Keratinocyte (primary cell): ENCODE results near the gene GHRHR.

Experiments
- CTCF ChIP-seq, 3 experiments: IDR thresholded peaks in 1 of 3; conservative IDR thresholded peaks in 1 of 3; optimal IDR thresholded peaks in 1 of 3; 2 replicates in 2 of 3; 3 replicates in 1 of 3; pipeline versions ENCODE3 to v1.5.1; 2011; ENCODE audit warnings: low read length in 3 of 3, mild to moderate bottlenecking in 3 of 3, moderate library complexity in 2 of 3, control low read depth in 1 of 3, inconsistent platforms in 1 of 3; ENCODE audit not compliant: insufficient read depth in 2 of 3; ENCODE audit errors: extremely low read depth in 1 of 3
- EZH2 ChIP-seq: IDR thresholded peaks from one replicate; pipeline ENCODE4 v1.6.1; 2012; ENCODE audit warnings: inconsistent platforms, mild to moderate bottlenecking, low read length, moderate library complexity

DNA sequence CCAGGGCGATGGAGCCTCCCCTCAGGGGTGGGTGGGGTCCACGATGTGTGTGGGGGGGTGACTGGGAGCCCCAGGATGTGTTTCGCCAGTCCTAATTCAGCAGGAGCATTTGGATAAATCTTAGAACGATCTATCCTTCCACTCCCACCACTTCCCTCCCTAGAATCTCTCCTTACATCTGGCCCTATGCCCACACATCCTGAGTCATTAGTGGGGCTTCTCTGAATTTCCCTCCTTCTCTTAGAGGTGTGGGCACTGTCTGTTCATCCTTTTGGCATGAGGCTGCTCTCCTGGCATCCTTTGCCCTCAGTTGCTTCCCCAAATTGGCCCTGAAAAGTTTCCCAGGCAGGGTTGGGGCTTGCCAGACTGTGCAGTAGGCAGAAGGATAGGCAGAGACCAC is 1.6 kb downstream of the GHRHR start:
- TF ChIP-seq CTCF (optimal IDR thresholded peaks at IDR 0.05 in 1 of 3, IDR thresholded peaks at IDR 0.05 in 1 of 3, conservative IDR thresholded peaks at IDR 0.05 in 1 of 3; ENCODE audit: extremely low read depth in 1 of 3, insufficient read depth in 2 of 3, low read length in 3 of 3): no peak
- TF ChIP-seq EZH2: no peak
